GM21526 (cell line): ENCODE measurements around the gene WWOX.

Source experiments
- ATAC-seq: cut with Tn5 transposase; IDR thresholded peaks from one replicate; pipeline ENCODE4 v1.9.1; 2021; ENCODE audit warnings: moderate library complexity; ENCODE audit not compliant: unreplicated experiment, low FRiP score

Gene WWOX

GRCh38 chr16:79112462-79112861, 1013.0 kb downstream of the WWOX start:
- ATAC-seq: no peak

GRCh38 chr16:79113826-79114225, 1014.4 kb downstream of the WWOX start:
- no peak for ATAC-seq

DNA sequence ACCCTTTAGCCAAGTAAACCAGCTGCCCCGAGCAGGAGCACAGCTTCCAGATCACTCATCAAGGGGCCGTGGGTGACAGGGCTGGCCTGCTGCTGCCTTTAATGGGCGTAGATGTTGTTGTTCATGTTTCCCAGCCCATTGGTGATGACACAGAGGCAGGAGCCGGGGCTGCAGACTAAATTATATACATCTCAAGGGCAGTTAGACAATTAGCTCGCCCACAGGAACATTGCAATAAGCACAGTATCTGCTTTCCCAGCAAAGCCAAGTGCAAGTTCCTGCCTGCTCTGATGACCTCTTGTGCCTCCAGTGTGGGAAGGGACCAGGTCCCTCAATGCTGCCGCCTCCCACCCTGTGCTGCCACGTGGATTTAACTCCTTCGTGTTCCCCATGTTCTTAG, 1015.3 kb downstream of the WWOX start:
- no peak for ATAC-seq

- no peak for ATAC-seq
Observed at GRCh38 chr16:79121906-79122305, 1022.5 kb downstream of the WWOX start.

DNA sequence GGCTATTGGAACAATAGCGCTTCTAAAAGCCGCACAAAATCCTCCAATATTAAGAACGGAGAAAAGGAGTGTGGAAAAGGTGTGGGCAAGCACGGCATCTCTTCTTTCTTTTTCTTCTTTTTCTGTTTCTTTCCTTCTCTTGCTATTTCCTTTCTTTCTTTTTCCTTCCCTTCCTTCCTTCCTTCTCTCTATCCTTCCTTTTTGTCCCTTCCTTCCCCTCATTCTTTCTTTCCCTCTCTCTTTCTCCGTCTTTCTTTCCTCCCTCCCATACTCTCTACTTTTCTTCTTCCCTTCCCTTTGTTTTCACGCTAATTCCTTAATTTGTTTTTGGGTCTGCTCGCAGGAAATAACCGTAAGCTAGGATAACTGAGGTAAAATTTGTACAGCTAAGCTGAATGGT, 1022.9 kb downstream of the WWOX start:
- ATAC-seq: no peak

DNA sequence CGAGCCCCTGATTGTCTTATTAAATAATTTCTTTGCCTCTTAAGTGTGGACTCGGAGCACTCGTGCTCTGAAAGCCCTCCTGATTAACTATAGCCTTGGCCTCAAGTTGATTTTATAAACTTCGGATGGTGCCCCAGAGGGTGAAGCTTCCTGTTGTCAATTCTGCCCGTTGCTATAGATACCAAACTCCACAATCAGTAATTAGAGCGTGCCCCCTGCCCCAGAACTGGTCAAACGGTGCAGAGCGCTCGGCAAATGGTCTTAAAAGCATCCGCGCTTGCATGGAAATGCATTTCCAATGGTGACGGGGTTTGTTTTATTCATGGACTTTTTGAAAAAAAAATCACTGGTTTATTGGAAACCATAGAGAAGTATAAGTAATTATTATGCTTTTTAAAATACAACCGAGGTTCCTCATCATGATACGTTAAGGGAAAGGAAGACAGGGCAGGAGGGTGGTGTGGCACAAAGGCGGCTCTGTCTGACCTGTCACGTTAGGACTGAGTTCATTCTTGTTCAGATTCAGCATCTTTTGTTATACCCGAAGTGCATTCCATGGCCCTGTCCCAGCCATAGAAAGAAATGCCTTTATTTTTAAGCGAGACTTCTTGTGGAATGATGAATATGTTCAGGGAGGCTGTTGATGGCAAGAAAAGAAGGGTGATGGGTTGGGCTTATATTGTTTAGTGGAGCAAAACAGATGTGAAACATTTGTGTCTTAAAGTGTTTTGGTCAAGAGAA, 1024.7 kb downstream of the WWOX start:
- ATAC-seq: no peak

DNA sequence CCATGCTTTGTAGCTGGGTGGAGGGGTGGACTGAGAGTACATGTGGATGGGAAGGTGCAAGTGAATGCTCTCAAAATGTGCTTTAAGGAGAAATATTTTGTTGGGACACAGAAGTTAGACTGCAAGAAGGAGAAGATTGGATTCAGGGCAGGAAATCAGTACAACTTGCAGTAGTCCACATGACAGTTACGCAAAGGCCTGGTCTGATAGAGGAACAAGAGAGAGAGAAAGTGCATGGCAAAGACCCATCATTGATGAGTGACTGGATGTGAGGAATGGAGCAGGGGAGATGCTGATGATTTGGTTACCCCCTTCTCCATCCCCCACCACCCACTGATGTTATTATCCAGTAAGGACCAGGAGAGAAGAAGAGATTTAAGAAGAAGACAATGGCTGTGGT, 1028.3 kb downstream of the WWOX start:
- no peak for ATAC-seq

- ATAC-seq: no peak
Observed at GRCh38 chr16:79128706-79129105, 1029.3 kb downstream of the WWOX start.

DNA sequence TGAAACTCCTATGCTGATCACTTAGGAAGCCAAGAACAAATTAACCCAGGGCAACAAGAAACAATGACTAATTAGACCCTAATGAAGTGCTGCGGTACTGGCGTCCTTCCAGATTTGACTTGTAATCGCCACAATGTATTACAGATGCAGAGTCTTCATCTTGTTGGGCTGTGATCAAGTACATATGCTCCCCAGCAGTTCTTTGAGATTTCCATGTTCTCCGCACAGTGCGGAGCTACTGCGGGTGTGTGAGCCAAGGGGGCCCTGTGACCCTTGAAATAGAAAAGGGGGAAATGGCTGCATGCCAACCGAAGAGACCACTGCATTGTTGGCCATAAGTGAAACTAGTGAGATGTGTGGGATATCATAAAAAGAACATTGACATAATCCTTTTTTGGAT, 1031.2 kb downstream of the WWOX start:
- ATAC-seq: no peak

GRCh38 chr16:79131321-79132075, 1032.0 kb downstream of the WWOX start:
- no peak for ATAC-seq

DNA sequence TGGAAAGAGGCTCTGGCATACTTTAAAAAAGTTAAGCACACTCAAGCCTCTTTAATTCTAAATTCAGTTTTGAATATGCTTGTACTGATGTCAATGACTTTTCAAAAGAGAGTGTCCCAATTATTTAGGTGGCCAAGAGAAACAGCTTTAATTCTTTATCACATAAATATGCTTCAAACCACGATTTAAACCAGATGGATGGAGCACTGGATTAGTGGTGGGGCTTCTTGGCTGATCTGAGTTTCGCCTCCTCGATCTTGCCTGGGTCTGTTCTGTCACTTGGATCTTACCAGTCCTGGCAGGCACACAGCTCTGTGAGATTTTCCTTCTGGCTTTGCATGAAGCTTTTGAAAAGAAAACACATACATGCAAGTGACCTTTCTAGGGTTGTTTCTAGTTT, 1033.2 kb downstream of the WWOX start:
- no peak for ATAC-seq

- no peak for ATAC-seq
Observed at GRCh38 chr16:79134300-79134699, 1034.8 kb downstream of the WWOX start.

GRCh38 chr16:79136955-79137354, 1037.5 kb downstream of the WWOX start:
- no peak for ATAC-seq

GRCh38 chr16:79137426-79137939, 1038.0 kb downstream of the WWOX start:
- ATAC-seq: no peak

DNA sequence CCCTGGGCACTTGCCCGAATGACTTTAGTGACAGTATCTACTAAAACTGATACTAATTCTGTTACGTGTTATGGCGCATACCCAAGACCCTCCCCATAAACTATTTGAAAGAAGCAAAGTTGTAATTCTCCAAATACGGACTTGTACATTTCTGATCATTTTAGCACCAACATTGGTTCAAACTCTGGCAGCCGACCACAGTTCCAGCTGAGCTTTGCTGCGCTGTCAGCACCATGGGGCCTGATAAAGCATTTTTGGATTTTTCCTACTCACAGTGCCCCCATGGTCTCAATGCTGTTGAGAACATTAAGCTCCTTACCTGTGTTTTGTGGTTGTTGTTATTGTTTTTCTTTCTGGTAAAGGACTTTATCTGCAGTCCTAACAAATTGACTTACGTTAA, 1040.3 kb downstream of the WWOX start:
- ATAC-seq: no peak

- no peak for ATAC-seq
Observed at GRCh38 chr16:79143026-79143425, 1043.6 kb downstream of the WWOX start.

DNA sequence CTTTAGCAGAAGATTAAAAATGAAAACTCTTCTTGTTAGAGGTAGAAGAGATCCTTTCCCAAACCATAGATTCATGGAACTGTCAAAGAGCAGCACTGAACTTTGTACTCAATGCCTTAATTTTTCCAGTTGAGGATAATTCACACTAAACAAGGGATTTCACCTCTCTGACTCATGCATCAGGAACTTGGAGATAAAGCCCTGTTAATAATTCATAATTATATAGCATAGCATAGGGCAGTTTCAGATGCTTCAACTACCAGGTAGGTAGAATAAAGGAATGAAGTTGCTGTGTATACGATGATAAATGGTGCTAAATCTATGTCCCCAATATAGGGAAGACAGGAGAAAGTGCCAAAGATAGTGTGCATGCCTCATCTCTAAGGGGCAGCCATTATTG, 1050.7 kb downstream of the WWOX start:
- no peak for ATAC-seq

DNA sequence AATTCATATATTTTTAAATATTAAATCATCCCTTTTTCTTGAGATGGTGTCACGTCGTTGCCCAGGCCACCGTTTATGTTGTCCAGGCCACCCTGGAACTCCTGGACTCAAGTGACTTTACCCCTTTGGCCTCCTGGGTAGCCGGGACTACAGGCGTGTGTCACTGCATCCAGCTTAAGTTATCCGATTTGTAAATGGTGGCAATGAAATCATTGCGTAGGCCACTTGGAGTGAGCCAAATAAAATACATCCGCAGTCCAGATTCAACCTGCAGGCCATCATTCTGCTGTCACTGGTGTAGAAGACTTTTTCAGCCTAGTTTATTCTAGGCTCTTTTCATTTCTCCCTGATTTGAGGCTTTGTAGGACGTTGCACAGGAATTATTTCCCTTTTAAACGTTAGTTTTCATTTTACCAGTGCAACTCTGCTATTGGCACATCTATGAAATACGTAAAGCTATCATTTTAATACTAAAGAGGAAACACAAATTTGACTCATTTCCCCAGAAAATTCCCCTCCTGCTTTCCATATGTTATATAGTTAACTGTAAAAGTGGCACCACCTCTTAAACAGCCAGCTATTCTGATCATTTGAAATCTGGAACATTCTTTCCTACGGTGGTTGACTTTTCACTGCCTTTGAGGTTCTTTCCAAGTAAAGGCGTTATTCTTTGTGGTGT, 1051.3 kb downstream of the WWOX start:
- no peak for ATAC-seq

- ATAC-seq: no peak
Observed at GRCh38 chr16:79154086-79154485, 1054.6 kb downstream of the WWOX start.

DNA sequence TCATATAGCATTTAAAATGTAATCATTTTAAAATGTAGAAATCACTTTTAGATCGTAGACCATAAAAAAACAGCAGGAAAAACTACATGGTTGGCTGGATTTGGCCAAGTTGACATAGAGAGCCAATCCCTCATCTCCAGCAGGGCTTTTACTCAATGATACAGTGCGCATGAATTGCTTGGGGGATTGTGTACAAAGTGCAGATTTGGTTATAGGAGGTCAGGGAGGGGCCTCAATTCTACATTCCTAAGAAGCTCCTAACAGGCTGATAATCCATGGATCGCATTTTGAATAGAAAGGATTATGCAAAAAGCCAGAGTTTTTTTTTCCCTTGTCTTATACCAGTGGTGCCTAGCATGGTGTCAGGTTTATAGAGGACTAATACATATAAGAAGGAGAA, 1056.0 kb downstream of the WWOX start:
- ATAC-seq: no peak

DNA sequence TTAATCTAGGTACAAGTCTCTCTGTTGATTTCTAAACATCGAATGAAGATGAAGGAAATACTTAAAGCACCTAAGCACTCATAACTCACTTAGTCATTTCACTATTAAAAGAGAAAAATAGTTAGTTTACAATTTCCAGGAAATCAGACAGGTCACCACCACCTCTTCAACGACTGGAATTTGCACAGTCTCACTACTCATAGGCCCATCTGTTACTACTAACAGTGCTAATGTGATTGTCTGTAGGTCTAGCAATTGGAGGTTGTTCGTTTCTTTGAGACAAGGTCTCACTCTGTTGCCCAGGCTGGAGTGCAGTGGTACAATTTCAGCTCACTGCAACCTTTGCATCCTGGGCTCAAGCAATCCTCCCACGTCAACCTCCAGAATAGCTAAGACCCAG, 1056.5 kb downstream of the WWOX start:
- ATAC-seq: no peak
